ENCODE data around the gene MRGPRG.
"Not testable (repeated sequence)": the region's sequence is repeated elsewhere in the genome, so short reads cannot be mapped to it uniquely, and the experiment has no call there.

The MRGPRG gene

DNA sequence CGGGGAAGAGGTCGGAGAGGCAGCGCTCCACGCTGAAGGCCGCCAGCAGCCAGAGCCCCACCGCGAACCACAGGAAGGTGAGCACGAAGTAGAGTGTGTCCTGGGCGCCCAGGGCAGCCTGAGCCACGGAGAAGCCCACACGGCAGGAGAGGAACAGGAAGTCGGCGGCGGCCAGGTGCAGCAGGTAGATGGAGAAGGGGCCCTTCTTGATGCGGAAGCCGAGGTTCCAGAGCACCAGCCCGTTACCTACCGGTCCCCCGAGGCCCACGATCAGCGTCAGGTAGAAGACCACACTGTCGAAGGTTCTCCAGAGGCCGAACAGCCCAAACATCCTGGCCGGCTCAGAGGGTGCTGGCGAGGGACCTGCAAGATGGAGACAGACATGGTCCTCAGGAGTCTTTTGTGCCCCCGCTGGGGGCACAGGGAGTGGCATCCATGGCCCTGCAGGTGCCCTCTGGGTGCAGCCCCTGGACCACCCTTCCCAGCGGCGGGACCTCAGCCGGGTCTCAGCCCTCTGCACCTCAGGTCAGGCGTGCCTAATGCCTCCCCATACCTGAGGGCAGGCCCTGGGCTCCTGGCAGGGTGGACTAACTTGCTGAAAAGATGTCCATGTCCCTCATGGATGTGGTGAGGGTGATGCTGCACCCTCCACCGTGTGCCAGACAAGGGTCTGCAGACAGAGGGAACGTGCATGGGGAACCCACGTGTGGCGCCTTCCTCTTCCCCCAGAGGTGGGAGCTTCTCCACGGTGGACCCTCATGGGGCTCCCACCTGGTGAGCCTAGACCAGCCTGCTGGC is at the start of gene MRGPRG:
MRGPRG (minus strand) TSS at position 331 of the 798 bp plus-strand sequence; CDS start at position 331, 0 bp downstream.
- no peak for DNase-seq

GRCh38 chr11:3262548-3262947 is 43.9 kb upstream of the MRGPRG start:
- not testable (repeated sequence) for DNase-seq

GRCh38 chr11:3261831-3262230 is 43.2 kb upstream of the MRGPRG start:
- not testable (repeated sequence) for DNase-seq

DNA sequence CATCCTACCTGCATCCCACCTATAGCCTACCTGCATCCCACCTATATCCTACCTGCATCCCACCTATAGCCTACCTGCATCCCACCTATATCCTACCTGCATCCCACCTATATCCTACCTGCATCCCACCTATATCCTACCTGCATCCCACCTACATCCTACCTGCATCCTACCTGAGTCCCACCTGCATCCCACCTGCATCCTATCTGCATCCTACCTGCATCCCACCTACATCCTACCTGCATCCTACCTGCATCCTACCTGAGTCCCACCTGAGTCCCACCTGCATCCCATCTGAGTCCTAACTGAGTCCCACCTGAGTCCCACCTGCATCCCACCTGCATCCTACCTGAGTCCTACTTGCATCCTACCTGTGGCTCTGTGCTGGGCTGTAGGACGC is 38.9 kb upstream of the MRGPRG start:
- DNase-seq, result not testable (repeated sequence)

GRCh38 chr11:3255241-3255640 is 36.6 kb upstream of the MRGPRG start:
- DNase-seq, result not testable (repeated sequence)

- DNase-seq, result not testable (repeated sequence)
Observed at GRCh38 chr11:3254773-3255172, 36.2 kb upstream of the MRGPRG start.

DNA sequence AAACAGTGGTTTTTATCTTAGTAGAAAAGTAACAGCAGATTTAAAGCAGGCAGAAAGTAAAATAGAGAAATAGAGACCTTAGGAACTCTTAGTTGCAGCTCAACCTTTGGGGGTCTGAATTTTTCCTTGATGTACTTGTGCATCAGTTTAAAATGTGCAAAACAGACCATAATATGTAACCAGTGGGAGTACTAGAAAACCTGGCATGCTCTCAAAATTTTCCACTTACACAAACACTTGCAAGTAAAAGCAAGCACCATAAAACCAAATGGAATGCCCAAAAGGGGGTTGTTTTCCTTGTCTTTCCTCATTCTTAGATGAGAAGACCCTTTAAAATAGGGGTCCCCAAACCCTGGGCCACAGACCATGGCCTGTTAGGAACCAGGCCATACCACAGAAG is 26.5 kb upstream of the MRGPRG start:
- no peak for DNase-seq

GRCh38 chr11:3243880-3244279 is 25.3 kb upstream of the MRGPRG start:
- no peak for DNase-seq

- DNase-seq, result no peak
Observed at GRCh38 chr11:3237119-3237518, 18.5 kb upstream of the MRGPRG start.

DNA sequence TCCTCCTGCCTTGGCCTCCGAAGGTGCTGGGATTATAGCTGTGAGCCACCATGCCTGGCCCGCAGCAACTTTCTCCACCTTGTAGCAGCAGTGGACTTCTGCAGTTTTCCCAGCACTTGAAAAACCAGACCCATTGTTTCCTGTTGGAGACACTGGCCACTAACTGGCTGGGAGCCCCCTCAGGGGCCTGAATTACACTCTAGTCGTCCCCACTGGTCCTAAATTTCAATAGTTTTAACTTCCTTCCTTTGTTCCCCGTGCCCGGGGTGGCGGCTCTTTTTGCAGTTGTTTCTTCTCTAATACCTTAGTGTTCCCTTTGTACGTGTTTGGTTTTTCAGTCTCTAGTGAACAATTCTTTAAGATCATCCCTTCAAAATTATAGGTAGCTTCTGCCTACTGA is 16.2 kb upstream of the MRGPRG start:
- DNase-seq, result no peak

GRCh38 chr11:3232956-3233355 is 14.3 kb upstream of the MRGPRG start:
- no peak for DNase-seq

- DNase-seq, result no peak
Observed at GRCh38 chr11:3231851-3232744, 13.5 kb upstream of the MRGPRG start, which contains the start of gene MRGPRE. TSS of gene MRGPRE (minus strand) at chr11:3232417. CDS start at chr11:3228799, 3,618 bp downstream.

GRCh38 chr11:3231550-3231850 is 12.9 kb upstream of the MRGPRG start:
- DNase-seq, result no peak

DNA sequence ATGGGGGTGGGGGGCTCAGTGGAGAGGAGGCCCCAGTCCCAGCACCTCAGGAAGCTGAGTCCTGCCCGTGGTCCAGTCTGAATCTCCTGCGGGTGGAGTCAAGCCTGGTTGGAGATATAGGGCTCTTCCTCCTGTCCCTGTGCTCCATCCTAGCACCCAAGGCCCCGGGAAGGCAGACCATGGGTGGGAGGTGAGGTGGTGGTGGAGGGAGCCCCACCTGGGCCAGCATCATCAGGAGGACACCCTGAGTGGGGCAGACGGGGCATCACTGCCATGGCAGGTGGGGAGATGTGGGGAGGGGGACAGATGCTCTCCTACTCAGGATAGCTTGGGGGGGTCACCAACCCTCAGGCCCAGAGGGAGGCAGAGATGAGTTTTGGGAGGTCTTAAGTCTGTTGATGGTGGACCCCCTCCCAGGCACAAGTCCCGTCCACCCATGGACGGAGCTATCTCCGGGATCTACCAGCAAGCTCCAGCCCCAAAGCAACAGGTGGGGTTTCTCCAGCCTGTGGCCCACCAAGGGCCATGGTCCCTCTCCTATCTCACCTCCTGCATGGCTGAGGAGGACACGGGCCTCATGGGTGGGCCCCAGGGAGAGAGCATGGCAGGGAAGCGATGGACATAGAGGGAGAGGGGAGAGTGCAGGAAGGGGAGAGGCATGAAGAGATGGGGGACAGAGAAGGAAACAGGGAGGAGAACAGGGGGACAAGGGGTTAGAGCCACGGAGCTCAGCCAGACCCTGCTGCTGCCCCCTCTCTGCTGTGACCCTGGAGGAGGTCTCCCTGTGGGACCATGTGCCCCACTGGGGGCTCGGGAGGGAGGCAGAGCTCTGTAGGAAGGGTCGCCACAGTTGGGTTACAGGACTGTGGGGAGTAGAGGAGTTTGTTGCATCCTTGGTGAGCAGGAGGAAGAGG is 12.3 kb upstream of the MRGPRG start:
- DNase-seq, result no peak

DNA sequence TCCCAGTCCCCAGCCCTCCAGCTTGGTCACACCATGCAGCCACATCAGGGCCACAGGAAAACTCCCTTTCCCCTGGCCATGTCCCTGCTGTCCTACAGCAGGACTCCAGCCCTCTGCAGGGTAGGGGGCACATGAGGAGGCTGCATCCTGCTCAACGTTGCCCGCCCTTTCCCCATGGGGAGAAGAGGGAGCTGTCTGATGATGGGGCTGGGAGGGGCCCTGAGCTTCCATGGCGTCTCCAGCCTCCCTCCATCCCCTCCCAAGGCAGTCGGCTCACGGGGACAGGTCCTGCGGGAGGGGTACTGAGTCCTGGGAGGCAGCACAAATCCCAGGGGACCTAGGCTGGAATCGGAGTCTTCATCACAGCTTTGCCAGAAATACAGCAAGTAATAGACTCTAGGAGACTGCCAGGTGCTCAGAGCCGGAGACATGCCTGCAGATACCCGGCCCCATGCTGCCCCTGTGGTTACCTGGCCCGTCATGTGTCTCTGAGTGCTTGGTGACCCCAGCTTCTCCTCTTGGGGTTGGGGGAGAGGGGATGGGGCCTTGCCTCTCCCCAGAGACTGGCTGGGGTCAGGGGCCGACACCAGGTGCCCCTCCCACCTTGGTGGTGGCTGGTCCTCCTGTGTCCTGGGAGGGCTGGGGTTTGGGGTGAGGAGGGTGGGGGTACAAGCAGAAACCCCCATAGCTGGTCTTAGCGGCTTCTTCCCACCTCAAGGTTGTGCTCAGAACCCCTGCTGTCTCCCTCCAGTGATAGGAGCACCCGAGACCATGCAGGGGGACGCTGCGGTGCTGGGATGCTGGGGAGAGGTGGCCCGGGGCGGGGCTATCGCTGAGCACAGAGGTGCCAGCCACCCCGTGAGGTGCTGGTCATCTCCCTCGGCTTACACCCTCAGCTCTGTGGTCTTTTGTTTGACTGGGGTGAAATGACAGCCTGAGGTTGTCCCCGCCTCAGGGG is 11.3 kb upstream of the MRGPRG start:
- no peak for DNase-seq

GRCh38 chr11:3228445-3228829 is 9.8 kb upstream of the MRGPRG start:
- no peak for DNase-seq

GRCh38 chr11:3227568-3228444 is 9.2 kb upstream of the MRGPRG start:
- DNase-seq, result no peak

GRCh38 chr11:3226846-3227567 is 8.4 kb upstream of the MRGPRG start:
- DNase-seq, result no peak

GRCh38 chr11:3225826-3226750 is 7.5 kb upstream of the MRGPRG start:
- DNase-seq, result no peak
